ENCODE measurements around the gene ATF4.

- TF ChIP-seq CTCF (IDR thresholded peaks at IDR 0.05) (no peak), POLR2A (IDR thresholded peaks at IDR 0.05) (no peak), EP300 (IDR thresholded peaks at IDR 0.05) (no peak), POLR2AphosphoS5 (IDR thresholded peaks at IDR 0.05) (no peak)
Measured at GRCh38 chr22:39563571-39564428, 43.4 kb downstream of the ATF4 start.
